ENCODE data around the gene ZC3H18. TPM values are rescaled to one million over a fixed set of nuclear protein-coding genes. Genes with fewer than 3 reads are reported as not detected.

ZC3H18 gene
- total RNA-seq, 1 donor from 2014 or later, result 44.5 TPM

GRCh38 chr16:88613911-88614817 lies 44.0 kb downstream of the ZC3H18 start:
- Histone ChIP-seq H3K4me3 (no peak overlapping the region), H3K27ac (no peak overlapping the region), H3K27me3 (no peaks in the 10 kb centered on the region), H3K4me1 (no peaks in the 10 kb centered on the region), H3K36me3 (peaks cover 52% of the 10 kb centered on the region), H3K9me3 (no peaks in the 10 kb centered on the region)
- ATAC-seq, result no peak
- TF ChIP-seq CTCF (IDR thresholded peaks at IDR 0.05), result no peak
- DNase-seq, result no peak
- intact Hi-C loops (cut with DNase I), result no loop called here

GRCh38 chr16:88614818-88615580 lies 44.8 kb downstream of the ZC3H18 start:
- H3K9me3 ChIP-seq, result no peaks in the 10 kb centered on the region
- no peak overlapping the region for H3K27ac ChIP-seq
- no peak overlapping the region for H3K4me3 ChIP-seq
- peaks cover 49% of the 10 kb centered on the region for H3K36me3 ChIP-seq
- intact Hi-C loops (cut with DNase I), result no loop called here
- no peaks in the 10 kb centered on the region for H3K27me3 ChIP-seq
- no peaks in the 10 kb centered on the region for H3K4me1 ChIP-seq
- no peak for DNase-seq
- TF ChIP-seq CTCF (IDR thresholded peaks at IDR 0.05), result no peak
- no peak for ATAC-seq

- peaks cover 35% of the 10 kb centered on the region for H3K36me3 ChIP-seq
- peak; percentile 93 for DNase-seq
These were observed 46.1 kb downstream of the ZC3H18 start for GRCh38 chr16:88616320-88616719.

GRCh38 chr16:88616736-88617135 lies 46.5 kb downstream of the ZC3H18 start:
- no peak for TF ChIP-seq CTCF (IDR thresholded peaks at IDR 0.05)
- Histone ChIP-seq H3K27me3 (no peaks in the 10 kb centered on the region), H3K36me3 (peaks cover 34% of the 10 kb centered on the region), H3K4me1 (no peaks in the 10 kb centered on the region), H3K27ac (no peak overlapping the region), H3K4me3 (no peak overlapping the region), H3K9me3 (no peaks in the 10 kb centered on the region)
- intact Hi-C loops (cut with DNase I), result no loop called here
- DNase-seq (no peak), ATAC-seq (no peak)

More at GRCh38 chr16:88616320-88616719, 46.1 kb downstream of the ZC3H18 start:
- TF ChIP-seq CTCF (IDR thresholded peaks at IDR 0.05), result no peak
- H3K4me3 ChIP-seq, result no peak overlapping the region
- no peaks in the 10 kb centered on the region for H3K4me1 ChIP-seq
- no peaks in the 10 kb centered on the region for H3K9me3 ChIP-seq
- peak; percentile 87 for ATAC-seq
- no peak overlapping the region for H3K27ac ChIP-seq
- H3K27me3 ChIP-seq, result no peaks in the 10 kb centered on the region
- intact Hi-C loops (cut with DNase I), result no loop called here

GRCh38 chr16:88617268-88618031 lies 47.2 kb downstream of the ZC3H18 start:
- ATAC-seq (no peak), DNase-seq (no peak)
- intact Hi-C loops (cut with DNase I), result no loop called here
- no peak for TF ChIP-seq CTCF (IDR thresholded peaks at IDR 0.05)
- Histone ChIP-seq H3K9me3 (no peaks in the 10 kb centered on the region), H3K27ac (no peak overlapping the region), H3K4me3 (no peak overlapping the region), H3K4me1 (no peaks in the 10 kb centered on the region), H3K36me3 (peaks cover 34% of the 10 kb centered on the region), H3K27me3 (no peaks in the 10 kb centered on the region)

All from upper lobe of right lung (tissue), 1 donor.